Measurements from ENCODE around the gene TMEM169.

GRCh38 chr2:216069028-216069427 is 12.7 kb upstream of the TMEM169 start:
- TF ChIP-seq GABPA (IDR thresholded peaks at IDR 0.05 in 1 of 2, conservative IDR thresholded peaks at IDR 0.05 in 1 of 2): no peak
- no peak for TF ChIP-seq CTCF (IDR thresholded peaks at IDR 0.05; ENCODE audit: low read depth, low read length, missing input control)
